Trophoblast cell (in vitro differentiated cells and primary cell): Measurements from ENCODE around the gene NADK2.
A peak's percentile ranks its signal among the peaks of the same experiment; 100 is the strongest.

Experiments
- DNase-seq, 2 donors: peaks; one replicate each; pipeline ENCODE4 v3.0.0-alpha.2; 2016
- H2AFZ ChIP-seq: 2 replicates; pipeline ENCODE4 v1.6.1; 2013; ENCODE audit warnings: low read length, moderate library complexity, mild to moderate bottlenecking; ENCODE audit not compliant: insufficient read depth, poor library complexity
- H2AK5ac ChIP-seq: 2 replicates; pipeline ENCODE4 v1.6.1; 2013; ENCODE audit warnings: mild to moderate bottlenecking, low read length
- H2BK120ac ChIP-seq: 2 replicates; pipeline ENCODE4 v1.6.1; 2013; ENCODE audit warnings: low read length, mild to moderate bottlenecking, moderate library complexity; ENCODE audit not compliant: insufficient read depth, poor library complexity
- H2BK12ac ChIP-seq: 2 replicates; pipeline ENCODE4 v1.6.1; 2013; ENCODE audit warnings: mild to moderate bottlenecking, low read length, moderate library complexity
- H2BK5ac ChIP-seq: 2 replicates; pipeline ENCODE4 v1.6.1; 2013; ENCODE audit warnings: low read length, low read depth, moderate library complexity, mild to moderate bottlenecking; ENCODE audit not compliant: poor library complexity
- H3K14ac ChIP-seq: 2 replicates; pipeline ENCODE4 v1.6.1; 2013; ENCODE audit warnings: mild to moderate bottlenecking, low read length
- H3K18ac ChIP-seq: 2 replicates; pipeline ENCODE4 v1.6.1; 2013; ENCODE audit warnings: mild to moderate bottlenecking, low read length
- H3K23ac ChIP-seq: 2 replicates; pipeline ENCODE4 v1.6.1; 2013; ENCODE audit warnings: low read length
- H3K27ac ChIP-seq: 2 replicates; pipeline ENCODE4 v1.5.1; 2013; ENCODE audit warnings: low read depth, mild to moderate bottlenecking, inconsistent platforms, low read length, moderate library complexity
- H3K27me3 ChIP-seq: 2 replicates; pipeline ENCODE4 v1.6.1; 2013; ENCODE audit warnings: inconsistent platforms, mild to moderate bottlenecking, low read length, moderate library complexity; ENCODE audit not compliant: insufficient read depth
- H3K36me3 ChIP-seq, 2 experiments: 1 replicate in 1 of 2; 2 replicates in 1 of 2; pipeline ENCODE4 v1.6.1; 2013; ENCODE audit warnings: low read length in 2 of 2, mild to moderate bottlenecking in 2 of 2, moderate library complexity in 1 of 2; ENCODE audit not compliant: insufficient read depth in 2 of 2, control insufficient read depth in 1 of 2
- H3K4ac ChIP-seq: 2 replicates; pipeline ENCODE4 v1.6.1; 2013; ENCODE audit warnings: low read depth, mild to moderate bottlenecking, low read length, moderate library complexity
- H3K4me1 ChIP-seq, 2 experiments: 1 replicate in 1 of 2; 2 replicates in 1 of 2; pipeline ENCODE4 v1.6.1; 2013; ENCODE audit warnings: low read length in 2 of 2, mild to moderate bottlenecking in 2 of 2, moderate library complexity in 1 of 2; ENCODE audit not compliant: insufficient read depth in 2 of 2, control insufficient read depth in 1 of 2
- H3K4me2 ChIP-seq: 2 replicates; pipeline ENCODE4 v1.6.1; 2013; ENCODE audit warnings: inconsistent platforms, mild to moderate bottlenecking, low read length, moderate library complexity
- H3K4me3 ChIP-seq: 2 replicates; pipeline ENCODE4 v1.5.1; 2013; ENCODE audit warnings: mild to moderate bottlenecking, low read depth, low read length, inconsistent platforms
- H3K79me1 ChIP-seq: one replicate; pipeline ENCODE4 v1.6.1; 2013; ENCODE audit warnings: low read length
- H3K79me2 ChIP-seq: 2 replicates; pipeline ENCODE4 v1.6.1; 2013; ENCODE audit warnings: low read length, mild to moderate bottlenecking; ENCODE audit not compliant: control insufficient read depth, insufficient read depth, poor library complexity
- H3K9ac ChIP-seq: 2 replicates; pipeline ENCODE4 v1.6.1; 2013; ENCODE audit warnings: mild to moderate bottlenecking, low read length
- H3K9me3 ChIP-seq: 2 replicates; pipeline ENCODE4 v1.6.1; 2013; ENCODE audit warnings: low read depth, mild to moderate bottlenecking, control low read depth, inconsistent platforms, low read length; ENCODE audit not compliant: insufficient read depth
- H4K12ac ChIP-seq: 2 replicates; pipeline ENCODE4 v1.6.1; 2013; ENCODE audit warnings: low read depth, mild to moderate bottlenecking, low read length, moderate library complexity
- H4K8ac ChIP-seq: 2 replicates; pipeline ENCODE4 v1.6.1; 2013; ENCODE audit warnings: low read depth, mild to moderate bottlenecking, low read length, moderate library complexity
- H4K91ac ChIP-seq: one replicate; pipeline ENCODE4 v1.6.1; 2013; ENCODE audit warnings: low read depth, mild to moderate bottlenecking, low read length, moderate library complexity
- WGBS: extraction: QIAGEN DNeasy Blood & Tissue Kit; methylation state at CpG from one replicate; pipeline ENCODE4 v1.1.7; 2013; ENCODE audit warnings: missing lambda C conversion rate; ENCODE audit not compliant: insufficient read length, insufficient coverage; ENCODE audit errors: extremely low coverage; 5-methylcytosine and 5-hydroxymethylcytosine counted together

The NADK2 gene

GRCh38 chr5:36153726-36154125, 88.0 kb downstream of the NADK2 start:
- H2BK120ac ChIP-seq, result peak overlapping the region; percentile 36
- no peak overlapping the region for H2AFZ ChIP-seq
- peak in 1 of 2 donors; percentile 65 for DNase-seq
- peaks cover 4 to 8% of the 10 kb centered on the region in 2 experiments for H3K36me3 ChIP-seq
- H3K9ac ChIP-seq, result no peak overlapping the region
- no peak overlapping the region for H4K8ac ChIP-seq
- peaks cover 24 to 35% of the 10 kb centered on the region in 2 experiments for H3K4me1 ChIP-seq
- WGBS, result no CpG with 5 or more reads among the region's 4 CpGs
- no peak overlapping the region for H3K18ac ChIP-seq
- peak overlapping the region; percentile 85 for H3K4ac ChIP-seq
- H3K4me3 ChIP-seq, result no peak overlapping the region
- no peaks in the 10 kb centered on the region for H3K9me3 ChIP-seq
- no peaks in the 10 kb centered on the region for H3K27me3 ChIP-seq
- peaks cover 12% of the 10 kb centered on the region for H3K79me2 ChIP-seq
- H2BK12ac ChIP-seq, result no peak overlapping the region
- H3K27ac ChIP-seq, result peak overlapping the region; percentile 57
- peak overlapping the region; percentile 83 for H4K91ac ChIP-seq
- no peak overlapping the region for H2AK5ac ChIP-seq
- H3K23ac ChIP-seq, result no peak overlapping the region
- H4K12ac ChIP-seq, result peak overlapping the region; percentile 36
- peak overlapping the region; percentile 17 for H3K14ac ChIP-seq
- H3K79me1 ChIP-seq, result peaks cover 34% of the 10 kb centered on the region
- peak overlapping the region; percentile 29 for H2BK5ac ChIP-seq
- H3K4me2 ChIP-seq, result peak overlapping the region; percentile 73

DNA sequence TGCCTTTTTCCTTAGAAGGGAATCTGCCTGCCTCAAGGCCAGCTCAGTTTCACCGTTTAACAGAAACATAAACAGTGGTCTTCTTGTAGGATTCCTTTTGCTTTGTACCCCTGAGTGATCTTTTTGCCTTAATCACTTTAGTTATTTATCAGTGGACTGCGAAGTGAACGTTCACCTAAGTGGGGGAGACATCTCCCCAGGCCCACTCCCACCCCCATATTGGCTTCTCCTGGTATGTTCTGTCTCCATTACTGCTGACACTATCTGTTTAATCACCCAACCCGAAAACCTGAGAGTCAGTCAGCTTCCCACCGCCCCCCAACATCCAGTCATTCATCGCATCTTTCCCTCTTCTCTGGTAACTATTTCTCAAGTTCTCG, 88.4 kb downstream of the NADK2 start:
- no CpG with 5 or more reads among the region's 7 CpGs for WGBS
- Histone ChIP-seq H3K9ac (peak overlapping the region; percentile 54), H2AK5ac (no peak overlapping the region), H2BK120ac (peak overlapping the region; percentile 36), H2BK12ac (no peak overlapping the region), H3K27me3 (no peaks in the 10 kb centered on the region), H3K23ac (no peak overlapping the region), H3K4me1 (peaks cover 23 to 33% of the 10 kb centered on the region in 2 experiments), H3K36me3 (peaks cover 4 to 7% of the 10 kb centered on the region in 2 experiments), H4K91ac (peak overlapping the region; percentile 83), H3K4me3 (peak overlapping the region; percentile 25), H4K12ac (peak overlapping the region; percentile 5), H3K9me3 (no peaks in the 10 kb centered on the region), H3K4ac (peak overlapping the region; percentile 85), H3K79me1 (peaks cover 33% of the 10 kb centered on the region), H3K4me2 (peak overlapping the region; percentile 73), H3K27ac (peak overlapping the region; percentile 57), H3K79me2 (peaks cover 11% of the 10 kb centered on the region), H3K18ac (no peak overlapping the region), H4K8ac (no peak overlapping the region), H2BK5ac (peak overlapping the region; percentile 29), H3K14ac (peak overlapping the region; percentile 17), H2AFZ (no peak overlapping the region)
- DNase-seq, result no peak

DNA sequence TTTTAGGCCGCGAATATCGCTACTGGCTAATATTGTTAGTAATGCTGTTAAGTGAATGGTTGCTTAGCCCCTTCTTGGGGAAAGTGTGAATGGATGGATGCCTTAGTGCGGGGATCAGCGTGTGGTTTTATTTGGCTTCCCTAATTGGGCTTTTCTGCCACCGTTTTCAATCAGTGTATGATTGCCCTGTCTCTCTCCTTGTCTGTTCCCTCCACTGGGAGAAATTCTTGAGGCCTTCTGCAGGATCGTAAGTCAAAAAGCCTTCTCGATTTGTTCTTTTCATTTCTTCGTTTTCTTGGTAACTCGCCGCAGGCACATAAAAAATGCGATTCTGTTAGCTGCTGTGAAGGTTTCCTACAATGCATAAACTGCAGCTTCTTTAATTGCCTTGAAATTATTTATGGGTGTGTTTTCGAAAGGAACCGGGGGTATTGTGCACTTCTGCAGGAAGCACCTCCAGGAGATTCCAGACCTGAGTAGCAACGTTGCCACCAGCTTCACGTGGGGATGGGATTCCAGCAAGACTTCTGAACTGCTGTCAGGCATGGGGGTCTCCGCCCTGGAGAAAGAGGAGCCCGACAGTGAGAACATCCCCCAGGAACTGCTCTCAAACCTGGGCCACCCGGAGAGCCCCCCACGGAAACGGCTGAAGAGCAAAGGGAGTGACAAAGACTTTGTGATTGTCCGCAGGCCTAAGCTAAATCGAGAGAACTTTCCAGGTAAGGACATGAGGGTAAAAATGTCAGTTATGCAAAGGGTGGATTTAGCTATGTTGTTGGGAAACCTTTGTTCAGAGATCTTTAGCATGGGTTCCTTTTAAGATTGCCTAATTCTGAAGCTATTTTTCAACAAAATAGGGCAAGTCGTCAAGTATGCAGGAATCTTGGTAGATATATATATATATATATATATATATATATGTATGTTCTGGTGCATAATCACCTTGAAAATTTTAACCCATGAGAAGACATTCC, 89.1 kb downstream of the NADK2 start:
- H2AK5ac ChIP-seq, result no peak overlapping the region
- H3K4me1 ChIP-seq, result peaks cover 18 to 28% of the 10 kb centered on the region in 2 experiments
- no peaks in the 10 kb centered on the region for H3K27me3 ChIP-seq
- peak overlapping the region; percentile 63 for H3K27ac ChIP-seq
- WGBS, result no CpG with 5 or more reads among the region's 24 CpGs
- H3K79me2 ChIP-seq, result peaks cover 10% of the 10 kb centered on the region
- no peak overlapping the region for H3K23ac ChIP-seq
- H2BK5ac ChIP-seq, result peak overlapping the region; percentile 74
- peaks cover 4 to 7% of the 10 kb centered on the region in 2 experiments for H3K36me3 ChIP-seq
- peak overlapping the region; percentile 65 for H4K91ac ChIP-seq
- peak overlapping the region; percentile 33 for H4K8ac ChIP-seq
- peaks cover 27% of the 10 kb centered on the region for H3K79me1 ChIP-seq
- peak overlapping the region; percentile 42 for H3K4ac ChIP-seq
- DNase-seq, result peak; percentile 47 to 94
- peak overlapping the region; percentile 49 for H4K12ac ChIP-seq
- no peak overlapping the region for H2BK12ac ChIP-seq
- peak overlapping the region; percentile 79 for H2BK120ac ChIP-seq
- H3K4me2 ChIP-seq, result peak overlapping the region; percentile 83
- H3K18ac ChIP-seq, result peak overlapping the region; percentile 4
- H3K9me3 ChIP-seq, result no peaks in the 10 kb centered on the region
- H3K4me3 ChIP-seq, result peak overlapping the region; percentile 95
- H3K9ac ChIP-seq, result peak overlapping the region; percentile 92
- peak overlapping the region; percentile 10 for H3K14ac ChIP-seq
- no peak overlapping the region for H2AFZ ChIP-seq

DNA sequence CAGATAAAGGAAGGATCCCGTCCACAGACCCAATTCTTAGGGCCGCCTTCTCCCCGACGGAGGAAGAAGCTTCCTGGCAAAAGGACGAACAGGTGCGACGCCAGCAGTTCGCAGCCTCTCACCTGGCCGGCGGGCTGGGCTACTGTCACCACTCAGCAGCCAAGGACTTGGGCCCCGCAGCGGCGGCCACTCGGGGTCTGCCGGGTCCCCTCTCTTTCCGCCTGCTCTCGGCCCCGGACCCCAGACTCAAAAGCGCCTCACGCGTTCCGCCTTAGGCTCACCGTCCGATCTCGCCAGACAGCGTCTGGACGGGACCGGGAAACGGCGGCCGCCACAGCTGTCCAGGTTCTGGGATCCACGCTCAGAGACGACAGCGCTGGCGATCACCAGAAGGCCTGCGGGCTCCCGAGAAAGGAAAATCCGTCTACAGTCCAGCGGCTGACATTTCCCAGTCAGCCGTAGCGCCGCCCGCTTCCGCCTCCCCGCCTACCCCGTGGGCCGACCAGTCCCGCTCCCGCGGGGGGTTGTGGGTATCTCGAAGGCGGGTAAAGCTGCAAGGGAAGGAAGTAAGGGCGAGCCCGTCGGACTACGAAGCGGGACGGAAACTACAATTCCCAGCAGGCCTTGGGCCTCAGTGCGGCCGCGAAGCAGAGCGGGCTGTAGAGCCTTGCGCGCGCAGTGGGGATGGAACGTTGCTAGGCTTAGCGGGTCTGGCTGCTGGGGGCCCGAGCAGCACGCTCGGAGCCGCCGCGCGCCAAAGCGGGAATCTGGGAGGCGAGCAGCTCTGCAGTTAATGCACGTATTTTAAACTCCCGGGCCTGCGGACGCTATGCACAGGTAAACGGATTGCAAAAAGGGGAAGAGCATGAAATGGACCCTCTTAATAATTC, 90.0 kb downstream of the NADK2 start, which contains the start of the genes LMBRD2 and SKP2:
TSS of gene LMBRD2 (minus strand) at position 454 of the 890 bp plus-strand sequence. CDS start 8,538 bp downstream, outside the sequence.
TSS of gene SKP2 (plus strand) at position 678 of the 890 bp plus-strand sequence. CDS start at position 830, 152 bp downstream.
- Histone ChIP-seq H3K9me3 (no peaks in the 10 kb centered on the region), H2AFZ (peak within 1 kb of the TSS; percentile 86), H3K4ac (peak within 1 kb of the TSS; percentile 42), H3K27me3 (no peaks in the 10 kb centered on the region), H3K9ac (peak within 1 kb of the TSS; percentile 92), H3K14ac (peak within 1 kb of the TSS; percentile 47), H2BK5ac (peak within 1 kb of the TSS; percentile 74), H4K8ac (peak within 1 kb of the TSS; percentile 55), H2BK12ac (no peak within 1 kb of the TSS), H2AK5ac (no peak within 1 kb of the TSS), H3K4me2 (peak within 1 kb of the TSS; percentile 84), H4K12ac (peak within 1 kb of the TSS; percentile 49), H3K18ac (peak within 1 kb of the TSS; percentile 25), H3K4me3 (peak within 1 kb of the TSS; percentile 95), H3K27ac (peak within 1 kb of the TSS; percentile 63), H3K79me2 (peaks cover 10% of the 10 kb centered on the region), H3K4me1 (peaks cover 18 to 22% of the 10 kb centered on the region in 2 experiments), H2BK120ac (peak within 1 kb of the TSS; percentile 79), H3K36me3 (peaks cover 4 to 7% of the 10 kb centered on the region in 2 experiments), H3K79me1 (peaks cover 24% of the 10 kb centered on the region), H3K23ac (no peak within 1 kb of the TSS), H4K91ac (peak within 1 kb of the TSS; percentile 65)
- WGBS, result no CpG with 5 or more reads among the region's 81 CpGs
- peak; percentile 99 for DNase-seq
